Activated CD4-positive, alpha-beta T cell treated with anti-CD3 and anti-CD28 coated beads for 36 hours (primary cell): ENCODE results near the gene PTP4A2. TPM values are rescaled to one million over a fixed set of nuclear protein-coding genes. Genes with fewer than 3 reads are reported as not detected.

Source experiments
- ATAC-seq: fragments of 200-7000 bp; cut with Tn5 transposase; one replicate; pipeline ENCODE4 v1.10.0; 2021; ENCODE audit warnings: mild to moderate bottlenecking, moderate library complexity
- CTCF ChIA-PET: fragments of 350-600 bp; sonication (Branson Sonifier 250); formaldehyde crosslinking; loops from one replicate; lab custom pipeline; 2021; ENCODE audit warnings: antibody characterized with exemption; lab: Charles Lee
- POLR2A ChIA-PET: fragments of 350-600 bp; sonication (Branson Sonifier 250); formaldehyde crosslinking; loops from one replicate; lab custom pipeline; 2021; ENCODE audit warnings: antibody characterized with exemption, inconsistent platforms; lab: Charles Lee
- DNase-seq: peaks from one replicate; pipeline ENCODE4 v3.0.0-alpha.2; 2020
- H3K27ac Mint-ChIP-seq: one replicate; pipeline ENCODE4 v1.8.0; 2021; ENCODE audit warnings: mixed read lengths
- H3K27me3 Mint-ChIP-seq: one replicate; pipeline ENCODE4 v1.8.0; 2021; ENCODE audit warnings: mixed read lengths
- H3K36me3 Mint-ChIP-seq: one replicate; pipeline ENCODE4 v1.8.0; 2021; ENCODE audit warnings: low read depth, mixed read lengths
- H3K4me1 Mint-ChIP-seq: one replicate; pipeline ENCODE4 v1.8.0; 2021; ENCODE audit warnings: mixed read lengths
- H3K4me3 Mint-ChIP-seq: one replicate; pipeline ENCODE4 v1.8.0; 2021; ENCODE audit warnings: mild to moderate bottlenecking, moderate library complexity, mixed read lengths
- H3K9me3 Mint-ChIP-seq: one replicate; pipeline ENCODE4 v1.8.0; 2021; ENCODE audit warnings: low read depth, mixed read lengths
- intact Hi-C, 2 experiments: fragments of 100-400 bp; cut with DNase I in 1 of 2; cut with micrococcal nuclease in 1 of 2; formaldehyde crosslinking; loops; one replicate each; pipeline versions ENCODE4 v1.14.2 to v1.15.1; 2022 to 2024; cut with DNase I, micrococcal nuclease
- total RNA-seq, 2 experiments: library from RNA; stranded (reverse); gene quantifications; one replicate each; pipeline ENCODE4 v1.2.3, GENCODE V29; 2021

The PTP4A2 gene
- total RNA-seq, 2 experiments from 2014 or later: 279 to 314 TPM

- Mint-ChIP-seq H3K27me3 (no peaks in the 10 kb centered on the region), H3K9me3 (no peaks in the 10 kb centered on the region), H3K4me1 (peaks cover 85% of the 10 kb centered on the region), H3K27ac (peak overlapping the region; percentile 84), H3K4me3 (peak overlapping the region; percentile 54), H3K36me3 (peaks cover 37% of the 10 kb centered on the region)
- POLR2A ChIA-PET: interaction anchor here (1.2 to 2.2 kb wide), 2 partner anchors 10 to 33 kb away, joined by 5 to 7 read pairs; no protein-coding TSS in a partner anchor
- ATAC-seq: no peak
- intact Hi-C loops: no loop called here
- CTCF ChIA-PET: interaction anchor here (0.6 to 4.5 kb wide), 7 partner anchors 7 to 109 kb away, joined by 3 to 17 read pairs (median 4); partner anchors contain the start of gene SPOCD1
- no peak for DNase-seq
Measured at GRCh38 chr1:31924839-31925238, 13.3 kb downstream of the PTP4A2 start.

DNA sequence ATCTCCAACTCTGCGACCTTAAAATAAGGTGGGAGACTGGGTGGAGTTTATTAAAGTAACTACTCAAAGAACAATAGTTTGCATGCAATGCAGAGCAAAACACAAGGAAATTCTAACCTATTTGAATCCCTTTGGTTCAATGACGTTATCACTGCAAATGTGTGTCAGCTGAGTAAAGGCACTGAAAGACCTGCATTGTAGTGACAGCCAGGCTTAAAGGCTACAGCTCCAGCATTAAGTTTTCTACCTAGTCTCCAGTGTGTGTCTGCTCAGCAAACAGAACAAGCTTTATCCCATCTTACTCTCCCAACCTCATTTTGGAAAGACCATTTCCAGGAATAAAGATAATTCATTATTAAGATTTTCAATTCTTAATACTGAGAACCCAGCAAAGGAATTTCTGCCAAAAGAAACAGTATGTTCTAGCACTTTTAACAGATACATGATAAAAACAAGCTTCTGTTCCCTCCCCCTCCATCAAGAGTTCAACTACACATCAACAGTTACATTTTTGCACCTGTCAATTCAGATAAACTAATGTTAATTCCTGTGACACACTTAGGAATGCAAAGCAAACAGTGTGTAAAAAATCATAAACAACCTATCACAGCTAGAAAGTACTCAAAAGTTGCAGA lies 14.2 kb downstream of the PTP4A2 start:
- POLR2A ChIA-PET: interaction anchor here (0.8 to 2.2 kb wide), 4 partner anchors 9 to 89 kb away, joined by 4 to 7 read pairs (median 4); no protein-coding TSS in a partner anchor
- Mint-ChIP-seq H3K9me3 (no peaks in the 10 kb centered on the region), H3K4me1 (peaks cover 86% of the 10 kb centered on the region), H3K27ac (peak overlapping the region; percentile 73), H3K27me3 (no peaks in the 10 kb centered on the region), H3K4me3 (no peak overlapping the region), H3K36me3 (peaks cover 41% of the 10 kb centered on the region)
- ATAC-seq (no peak), DNase-seq (no peak)
- intact Hi-C loops: no loop called here
- CTCF ChIA-PET: interaction anchor here (0.6 to 4.5 kb wide), 12 partner anchors 8 to 225 kb away, joined by 3 to 17 read pairs (median 4); partner anchors contain the start of genes PTP4A2 and SPOCD1

GRCh38 chr1:31920956-31921355 lies 17.2 kb downstream of the PTP4A2 start:
- H3K36me3 Mint-ChIP-seq: peaks cover 53% of the 10 kb centered on the region
- intact Hi-C loops: no loop called here

GRCh38 chr1:31919591-31919990 lies 18.6 kb downstream of the PTP4A2 start:
- Mint-ChIP-seq H3K9me3 (no peaks in the 10 kb centered on the region), H3K27me3 (no peaks in the 10 kb centered on the region), H3K36me3 (peaks cover 58% of the 10 kb centered on the region), H3K4me3 (no peak overlapping the region), H3K27ac (no peak overlapping the region), H3K4me1 (peaks cover 67% of the 10 kb centered on the region)
- DNase-seq (no peak), ATAC-seq (no peak)
- intact Hi-C loops: no loop called here
- ChIA-PET CTCF (no interaction called here), POLR2A (no interaction called here)

More at GRCh38 chr1:31920956-31921355, 17.2 kb downstream of the PTP4A2 start:
- CTCF ChIA-PET: interaction anchor here (0.8 to 4.5 kb wide), 6 partner anchors 8 to 43 kb away, joined by 3 to 17 read pairs (median 4); no protein-coding TSS in a partner anchor
- ATAC-seq: no peak
- no peaks in the 10 kb centered on the region for H3K9me3 Mint-ChIP-seq
- H3K27ac Mint-ChIP-seq: peak overlapping the region; percentile 83
- no peak for DNase-seq
- H3K4me1 Mint-ChIP-seq: peaks cover 71% of the 10 kb centered on the region
- peak overlapping the region; percentile 4 for H3K4me3 Mint-ChIP-seq
- no peaks in the 10 kb centered on the region for H3K27me3 Mint-ChIP-seq
- POLR2A ChIA-PET: interaction anchor here (0.7 to 1.0 kb wide), 3 partner anchors 8 to 13 kb away, joined by 3 to 4 read pairs (median 3); no protein-coding TSS in a partner anchor

GRCh38 chr1:31915438-31915837 lies 22.7 kb downstream of the PTP4A2 start:
- Mint-ChIP-seq H3K4me3 (no peak overlapping the region), H3K27ac (no peak overlapping the region), H3K4me1 (peaks cover 70% of the 10 kb centered on the region), H3K27me3 (no peaks in the 10 kb centered on the region), H3K36me3 (peaks cover 73% of the 10 kb centered on the region), H3K9me3 (no peaks in the 10 kb centered on the region)
- no peak for ATAC-seq
- intact Hi-C loops: no loop called here
- CTCF ChIA-PET: interaction anchor here (0.8 to 2.5 kb wide), 6 partner anchors 9 to 366 kb away, joined by 3 to 13 read pairs (median 6); no protein-coding TSS in a partner anchor
- DNase-seq: no peak
- POLR2A ChIA-PET: interaction anchor here (0.7 to 0.9 kb wide), 2 partner anchors 8 to 126 kb away, joined by 3 to 4 read pairs; no protein-coding TSS in a partner anchor

GRCh38 chr1:31913968-31914367 lies 24.2 kb downstream of the PTP4A2 start:
- H3K27me3 Mint-ChIP-seq: no peaks in the 10 kb centered on the region
- ATAC-seq (no peak), DNase-seq (no peak)
- no peaks in the 10 kb centered on the region for H3K9me3 Mint-ChIP-seq
- H3K4me3 Mint-ChIP-seq: no peak overlapping the region
- peaks cover 70% of the 10 kb centered on the region for H3K4me1 Mint-ChIP-seq
- peaks cover 78% of the 10 kb centered on the region for H3K36me3 Mint-ChIP-seq
- POLR2A ChIA-PET: interaction anchor here (1.0 to 1.9 kb wide), 5 partner anchors 9 to 24 kb away, joined by 3 to 6 read pairs (median 4); partner anchors contain the start of gene PTP4A2
- peak overlapping the region; percentile 87 for H3K27ac Mint-ChIP-seq
- CTCF ChIA-PET: interaction anchor here (0.7 to 2.6 kb wide), 11 partner anchors 9 to 149 kb away, joined by 3 to 17 read pairs (median 8); partner anchors contain the start of gene SPOCD1
- intact Hi-C loops: loop anchor here (1.0 to 5.0 kb wide), 4 partner anchors 14 to 87 kb away; no protein-coding TSS in a partner anchor

DNA sequence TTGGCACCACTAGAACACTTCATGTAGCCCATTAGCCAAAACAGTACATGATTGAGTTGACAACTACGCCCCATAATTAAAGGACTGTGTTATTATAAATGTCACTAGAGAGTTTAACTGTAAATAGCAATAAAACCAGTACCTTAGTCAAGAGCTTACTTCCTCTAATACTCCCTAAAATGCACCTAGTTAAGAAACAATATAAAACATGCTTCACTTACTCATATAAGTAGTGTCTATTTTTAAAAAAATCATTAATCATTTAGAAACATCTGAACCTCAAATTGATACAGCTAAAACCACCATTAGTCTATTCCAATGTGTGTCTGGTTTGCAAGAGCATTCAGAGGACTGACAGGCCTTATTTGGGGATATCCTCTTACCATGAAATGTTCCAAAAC lies 25.3 kb downstream of the PTP4A2 start:
- CTCF ChIA-PET: interaction anchor here (0.9 to 2.6 kb wide), 14 partner anchors 9 to 150 kb away, joined by 3 to 17 read pairs (median 5); partner anchors contain the start of genes PTP4A2 and SPOCD1
- intact Hi-C loops: loop anchor here (1.0 to 5.0 kb wide), 4 partner anchors 15 to 86 kb away; no protein-coding TSS in a partner anchor
- no peak for DNase-seq
- H3K27me3 Mint-ChIP-seq: no peaks in the 10 kb centered on the region
- no peak overlapping the region for H3K4me3 Mint-ChIP-seq
- peaks cover 64% of the 10 kb centered on the region for H3K4me1 Mint-ChIP-seq
- H3K27ac Mint-ChIP-seq: peak overlapping the region; percentile 69
- no peaks in the 10 kb centered on the region for H3K9me3 Mint-ChIP-seq
- peak; percentile 72 for ATAC-seq
- peaks cover 82% of the 10 kb centered on the region for H3K36me3 Mint-ChIP-seq
- POLR2A ChIA-PET: interaction anchor here (0.6 to 1.9 kb wide), 5 partner anchors 9 to 45 kb away, joined by 3 to 6 read pairs (median 5); partner anchors contain the start of gene PTP4A2

GRCh38 chr1:31911994-31912780 lies 26.0 kb downstream of the PTP4A2 start:
- DNase-seq (no peak), ATAC-seq (no peak)
- ChIA-PET POLR2A (interaction anchor here (0.6 to 1.9 kb wide), 4 partner anchors 9 to 46 kb away, joined by 3 to 6 read pairs (median 4); no protein-coding TSS in a partner anchor), CTCF (interaction anchor here (0.6 to 2.6 kb wide), 12 partner anchors 11 to 151 kb away, joined by 3 to 17 read pairs (median 5); partner anchors contain the start of genes PTP4A2 and SPOCD1)
- Mint-ChIP-seq H3K4me3 (peak overlapping the region; percentile 8), H3K4me1 (peaks cover 62% of the 10 kb centered on the region), H3K27me3 (no peaks in the 10 kb centered on the region), H3K27ac (peak overlapping the region; percentile 69), H3K36me3 (peaks cover 84% of the 10 kb centered on the region), H3K9me3 (no peaks in the 10 kb centered on the region)
- intact Hi-C loops: loop anchor here (1.0 to 5.0 kb wide), 4 partner anchors 21 to 95 kb away; partner anchors contain the start of gene SPOCD1 (in 1 of the 2)

GRCh38 chr1:31910933-31911332 lies 27.2 kb downstream of the PTP4A2 start:
- intact Hi-C loops: loop anchor here (1.0 to 5.0 kb wide), 4 partner anchors 20 to 94 kb away; partner anchors contain the start of gene SPOCD1 (in 1 of the 2)
- ChIA-PET POLR2A (no interaction called here), CTCF (interaction anchor here (0.5 to 2.7 kb wide), 13 partner anchors 10 to 95 kb away, joined by 3 to 15 read pairs (median 4); partner anchors contain the start of gene PTP4A2)
- no peak overlapping the region for H3K4me3 Mint-ChIP-seq
- H3K27me3 Mint-ChIP-seq: no peaks in the 10 kb centered on the region
- H3K36me3 Mint-ChIP-seq: peaks cover 88% of the 10 kb centered on the region
- ATAC-seq (peak; percentile 80), DNase-seq (peak; percentile 55)
- H3K9me3 Mint-ChIP-seq: no peaks in the 10 kb centered on the region
- peaks cover 57% of the 10 kb centered on the region for H3K4me1 Mint-ChIP-seq
- peak overlapping the region; percentile 70 for H3K27ac Mint-ChIP-seq

DNA sequence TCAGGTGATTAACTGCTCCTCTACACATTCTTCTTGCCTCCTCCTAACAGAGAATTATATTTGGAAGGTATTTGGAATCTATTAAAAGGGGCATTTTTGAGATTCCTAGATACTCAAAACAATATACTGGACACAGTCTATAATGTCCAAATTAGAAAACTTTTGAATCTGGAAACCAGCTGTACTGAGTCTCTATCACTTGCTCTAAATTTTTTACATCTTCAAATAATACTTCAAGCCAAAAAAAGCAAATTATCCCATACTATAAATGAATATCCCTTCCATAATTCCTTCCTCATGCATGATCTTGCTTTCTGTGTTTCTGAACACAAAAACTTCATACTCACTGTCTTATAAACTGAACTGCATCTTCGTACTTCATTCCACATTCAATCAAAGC lies 28.5 kb downstream of the PTP4A2 start:
- H3K27me3 Mint-ChIP-seq: no peaks in the 10 kb centered on the region
- ATAC-seq (no peak), DNase-seq (no peak)
- no peak overlapping the region for H3K4me3 Mint-ChIP-seq
- intact Hi-C loops: loop anchor here (2.0 to 5.0 kb wide), 3 partner anchors 47 to 93 kb away; partner anchors contain the start of gene SPOCD1 (in 1 of the 2)
- ChIA-PET CTCF (interaction anchor here (0.7 to 2.7 kb wide), 3 partner anchors 17 to 94 kb away, joined by 3 to 15 read pairs (median 5); partner anchors contain the start of gene SPOCD1), POLR2A (interaction anchor here (1.0 kb wide), 1 partner anchor 12 kb away, joined by 4 read pairs; no protein-coding TSS in a partner anchor)
- no peaks in the 10 kb centered on the region for H3K9me3 Mint-ChIP-seq
- peak overlapping the region; percentile 58 for H3K27ac Mint-ChIP-seq
- H3K4me1 Mint-ChIP-seq: peaks cover 60% of the 10 kb centered on the region
- H3K36me3 Mint-ChIP-seq: peaks cover 89% of the 10 kb centered on the region
